Prostate gland (tissue), 2 donors: ENCODE data around the gene RBM20.

Source experiments
- POLR2A ChIP-seq: fragments of 450-650 bp; IDR thresholded peaks from one replicate; pipeline ENCODE4 v1.6.1; 2016; ENCODE audit warnings: antibody characterized with exemption, mild to moderate bottlenecking
- POLR2AphosphoS5 ChIP-seq: sonication (generic); formaldehyde crosslinking; IDR thresholded peaks from one replicate; pipeline ENCODE4 v1.6.1; 2017; ENCODE audit warnings: antibody characterized with exemption
- TF ChIP-seq, protein P1 (sequence below), 4 experiments: fragments of 200-600 bp in 2 of 4; fragments of 450-650 bp in 2 of 4; sonication (generic) in 2 of 4; IDR thresholded peaks; 1 replicate in 3 of 4; 2 replicates in 1 of 4; pipeline ENCODE4 v1.5.1; 2016 to 2019; ENCODE audit warnings: antibody characterized with exemption in 4 of 4, mild to moderate bottlenecking in 2 of 4, moderate library complexity in 2 of 4

DNA sequence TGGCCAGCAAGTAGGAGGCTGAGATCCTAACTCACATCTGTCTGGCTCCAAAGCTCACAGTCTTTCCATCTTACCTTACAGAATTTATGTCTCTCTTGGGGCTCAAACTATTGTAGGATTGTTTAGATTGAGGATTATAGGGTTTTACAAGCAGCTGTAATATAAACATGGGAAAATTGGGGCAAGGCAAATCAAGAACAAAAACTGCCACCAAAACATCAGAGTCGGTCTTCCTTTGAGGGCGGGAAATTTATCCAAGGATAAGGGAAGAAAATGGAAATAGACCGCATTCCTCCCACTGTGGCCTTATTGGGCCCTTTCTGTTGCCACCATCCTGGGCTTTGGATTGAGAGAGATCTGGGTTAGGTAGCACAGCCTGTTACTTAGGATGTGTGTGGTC, 22.5 kb downstream of the RBM20 start:
- TF ChIP-seq POLR2A (no peak), POLR2AphosphoS5 (no peak)
- TF ChIP-seq, protein P1, sequence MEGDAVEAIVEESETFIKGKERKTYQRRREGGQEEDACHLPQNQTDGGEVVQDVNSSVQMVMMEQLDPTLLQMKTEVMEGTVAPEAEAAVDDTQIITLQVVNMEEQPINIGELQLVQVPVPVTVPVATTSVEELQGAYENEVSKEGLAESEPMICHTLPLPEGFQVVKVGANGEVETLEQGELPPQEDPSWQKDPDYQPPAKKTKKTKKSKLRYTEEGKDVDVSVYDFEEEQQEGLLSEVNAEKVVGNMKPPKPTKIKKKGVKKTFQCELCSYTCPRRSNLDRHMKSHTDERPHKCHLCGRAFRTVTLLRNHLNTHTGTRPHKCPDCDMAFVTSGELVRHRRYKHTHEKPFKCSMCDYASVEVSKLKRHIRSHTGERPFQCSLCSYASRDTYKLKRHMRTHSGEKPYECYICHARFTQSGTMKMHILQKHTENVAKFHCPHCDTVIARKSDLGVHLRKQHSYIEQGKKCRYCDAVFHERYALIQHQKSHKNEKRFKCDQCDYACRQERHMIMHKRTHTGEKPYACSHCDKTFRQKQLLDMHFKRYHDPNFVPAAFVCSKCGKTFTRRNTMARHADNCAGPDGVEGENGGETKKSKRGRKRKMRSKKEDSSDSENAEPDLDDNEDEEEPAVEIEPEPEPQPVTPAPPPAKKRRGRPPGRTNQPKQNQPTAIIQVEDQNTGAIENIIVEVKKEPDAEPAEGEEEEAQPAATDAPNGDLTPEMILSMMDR (IDR thresholded peaks at IDR 0.05): no peak
